Fibroblast of lung (primary cell): ENCODE results near the gene LRMDA.

Source experiments
- CTCF ChIP-seq, 2 donors: IDR thresholded peaks in 1 of 2; conservative IDR thresholded peaks in 1 of 2; 1 replicate in 1 of 2; 2 replicates in 1 of 2; pipeline ENCODE4 v1.5.1; 2011 to 2012; ENCODE audit warnings: low read length in 2 of 2, control low read depth in 1 of 2, inconsistent platforms in 1 of 2, low read depth in 1 of 2, mild to moderate bottlenecking in 1 of 2
- EZH2 ChIP-seq: IDR thresholded peaks from 2 replicates; pipeline ENCODE4 v1.5.1; 2012; ENCODE audit warnings: low read length, control low read depth, mild to moderate bottlenecking; ENCODE audit errors: missing control alignments

GRCh38 chr10:76395251-76395650, 963.8 kb downstream of the LRMDA start:
- TF ChIP-seq EZH2 = no peak
- TF ChIP-seq CTCF (conservative IDR thresholded peaks at IDR 0.05 in 1 of 2, IDR thresholded peaks at IDR 0.05 in 1 of 2; ENCODE audit: low read depth in 1 of 2, low read length in 2 of 2) = no peak
